NCI-H1105 treated with DMSO at 0.1 percent for 48 hours (cell line): ENCODE data around the gene CMTM5.
"Not testable (repeated sequence)": the region's sequence is repeated elsewhere in the genome, so short reads cannot be mapped to it uniquely, and the experiment has no call there.

ENCODE experiments used
- DNase-seq: peaks from one replicate; lab custom pipeline; 2025; lab: John Stamatoyannopoulos, UW

The CMTM5 gene

DNA sequence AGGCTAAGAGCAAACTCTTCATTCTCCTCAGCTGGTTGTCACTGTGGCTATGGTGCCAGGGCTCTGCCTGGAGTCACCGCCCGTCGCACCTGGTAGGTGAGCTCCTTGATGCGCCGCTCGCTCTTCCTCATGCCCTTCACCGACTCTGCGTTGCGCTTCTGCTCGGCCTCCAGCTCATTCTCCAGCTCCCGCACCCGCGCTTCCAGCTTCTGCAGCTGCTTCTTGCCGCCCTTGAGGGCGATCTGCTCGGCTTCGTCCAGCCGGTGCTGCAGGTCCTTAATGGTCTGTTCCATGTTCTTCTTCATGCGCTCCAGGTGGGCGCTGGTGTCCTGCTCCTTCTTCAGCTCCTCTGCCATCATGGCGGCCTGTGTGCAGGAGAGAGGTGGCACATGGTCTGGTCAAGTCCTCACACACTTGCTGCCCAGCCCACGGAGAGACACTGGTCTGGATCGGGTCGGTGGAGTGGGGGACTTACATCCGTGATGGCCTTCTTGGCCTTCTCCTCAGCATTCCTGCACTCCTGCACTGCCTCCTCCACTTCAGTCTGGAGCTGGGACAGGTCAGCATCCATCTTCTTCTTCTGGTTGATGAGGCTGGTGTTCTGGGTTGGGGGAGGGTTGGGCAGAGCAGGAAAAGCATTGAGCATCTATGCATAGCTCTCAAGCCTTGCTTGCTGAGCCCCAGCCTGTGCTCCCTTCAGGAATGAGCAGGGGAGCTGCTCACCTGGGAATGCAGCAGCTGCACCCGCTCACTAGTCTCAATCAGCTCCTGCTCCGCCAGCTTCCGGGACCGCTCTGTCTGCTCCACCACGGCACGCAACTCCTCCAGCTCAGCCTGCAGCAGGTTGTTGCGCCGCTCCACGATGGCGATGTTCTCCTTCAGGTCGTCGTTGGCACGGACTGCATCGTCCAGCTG, 38.3 kb downstream of the CMTM5 start:
- no peak for DNase-seq

DNA sequence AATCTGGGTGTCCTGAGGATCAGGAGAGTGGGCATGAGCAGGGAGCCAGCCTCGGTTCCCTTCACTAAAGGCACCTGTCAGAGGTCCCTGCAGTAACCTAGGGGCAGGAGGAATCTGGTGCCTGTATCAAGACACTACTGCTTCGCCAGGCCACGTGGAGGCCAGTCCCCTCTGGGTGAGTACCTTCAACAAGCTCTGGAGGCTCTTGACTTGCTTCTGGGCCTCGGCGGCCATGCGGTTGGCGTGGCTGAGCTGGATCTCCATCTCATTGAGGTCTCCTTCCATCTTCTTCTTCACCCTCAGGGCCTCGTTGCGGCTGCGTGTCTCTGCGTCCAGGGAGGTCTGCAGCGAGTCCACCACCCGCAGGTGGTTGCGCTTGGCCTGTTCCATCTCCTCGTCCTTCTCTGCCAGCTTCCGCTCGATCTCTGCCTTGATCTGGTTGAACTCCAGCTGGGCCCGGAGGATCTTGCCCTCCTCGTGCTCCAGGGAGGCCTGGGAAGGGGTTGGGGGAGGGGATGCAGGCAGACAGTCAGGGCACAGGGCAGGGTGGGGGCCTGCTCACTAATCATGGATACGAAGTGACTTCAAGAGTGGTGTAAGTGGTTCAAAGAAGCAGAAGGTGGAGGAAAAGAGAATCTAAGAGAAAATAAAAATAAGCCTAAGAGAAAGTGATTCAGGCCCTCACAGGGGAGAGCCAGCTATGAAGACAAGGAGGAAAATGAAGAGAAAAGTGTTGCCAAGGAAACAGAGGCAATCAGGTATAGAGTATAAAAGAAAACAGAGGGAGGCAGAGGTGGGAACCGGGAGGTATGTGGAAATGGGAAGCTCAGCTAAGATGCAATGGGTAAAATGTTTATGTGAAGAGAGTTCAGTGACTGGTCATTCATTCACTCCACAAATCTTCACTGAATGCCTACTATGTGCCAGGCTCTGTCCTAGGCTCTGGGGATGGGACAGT, 39.3 kb downstream of the CMTM5 start:
- no peak for DNase-seq

DNA sequence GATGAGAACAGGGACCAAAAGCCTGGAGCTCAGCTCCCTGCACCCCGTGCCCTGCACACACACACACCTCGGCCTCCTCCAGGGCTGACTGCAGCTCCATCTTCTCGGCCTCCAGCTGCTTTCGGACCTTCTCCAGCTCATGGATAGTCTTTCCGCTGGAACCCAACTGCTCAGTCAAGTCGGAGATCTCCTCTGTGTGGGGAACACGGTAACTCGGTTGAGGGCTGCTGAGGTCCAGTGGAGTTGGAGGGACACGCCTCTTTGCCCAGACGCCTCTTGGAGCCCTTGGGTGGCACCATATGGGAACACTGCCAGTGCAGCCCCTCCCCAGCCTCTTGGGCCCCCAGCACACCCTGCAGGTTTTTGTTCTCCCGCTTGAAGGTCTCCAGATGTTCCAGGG, 40.0 kb downstream of the CMTM5 start:
- no peak for DNase-seq

DNA sequence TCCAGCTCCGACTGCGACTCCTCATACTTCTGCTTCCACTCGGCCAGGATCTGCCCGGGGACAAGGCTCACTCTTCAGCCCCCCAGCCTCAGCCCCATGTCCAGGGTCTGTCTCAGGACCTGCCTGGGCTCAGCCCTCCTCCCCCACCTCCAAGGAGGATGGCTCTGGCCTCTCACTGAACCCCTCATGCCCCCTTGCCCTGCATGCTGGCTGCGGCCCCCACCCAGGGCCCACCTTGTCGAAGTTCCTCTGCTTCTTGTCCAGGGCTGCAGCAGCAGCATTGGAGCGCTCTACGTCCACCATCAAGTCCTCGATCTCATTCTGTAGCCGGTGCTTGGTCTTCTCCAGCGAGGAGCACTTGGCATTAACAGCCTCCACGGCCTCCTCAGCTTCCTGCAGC, 40.4 kb downstream of the CMTM5 start:
- not testable (repeated sequence) for DNase-seq

DNA sequence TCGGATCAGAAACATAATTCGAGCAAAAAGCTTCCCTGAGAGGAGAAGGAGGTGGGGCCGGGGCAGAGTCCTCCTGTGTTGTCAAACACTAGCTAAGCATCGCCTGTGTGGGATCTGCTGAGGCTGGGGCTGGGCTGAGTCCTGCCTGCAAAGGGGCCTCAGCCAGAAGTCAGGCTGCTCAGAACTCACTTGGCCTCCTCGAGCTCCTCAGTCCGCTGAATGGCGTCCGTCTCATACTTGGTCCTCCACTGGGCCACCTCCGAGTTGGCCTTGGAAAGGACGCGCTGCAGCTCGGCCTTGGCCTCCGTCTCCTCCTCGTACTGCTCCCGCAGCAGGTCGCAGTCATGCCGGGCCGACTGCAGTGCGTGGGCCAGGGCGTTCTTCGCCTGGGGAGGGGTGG, 41.2 kb downstream of the CMTM5 start:
- DNase-seq = no peak

DNA sequence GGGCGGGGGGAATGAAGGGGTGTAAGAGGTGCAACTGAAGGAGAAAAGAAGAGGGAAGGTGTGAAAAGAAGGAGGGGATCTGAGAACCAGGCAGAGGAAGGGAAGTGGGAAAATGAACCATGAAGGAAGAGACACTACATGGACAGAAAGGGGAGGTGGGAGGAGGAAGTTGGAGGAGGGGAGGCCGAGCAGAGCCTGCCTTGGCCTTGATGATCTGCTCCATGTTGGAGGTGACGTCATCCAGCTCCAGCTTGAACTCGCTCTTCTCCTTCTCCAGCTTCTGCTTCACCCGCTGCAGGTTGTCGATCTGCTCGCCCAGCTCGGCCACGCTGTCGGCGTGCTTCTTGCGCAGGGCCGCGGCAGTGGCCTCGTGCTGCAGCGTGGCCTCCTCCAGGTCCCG, 42.8 kb downstream of the CMTM5 start:
- DNase-seq = not testable (repeated sequence)

DNA sequence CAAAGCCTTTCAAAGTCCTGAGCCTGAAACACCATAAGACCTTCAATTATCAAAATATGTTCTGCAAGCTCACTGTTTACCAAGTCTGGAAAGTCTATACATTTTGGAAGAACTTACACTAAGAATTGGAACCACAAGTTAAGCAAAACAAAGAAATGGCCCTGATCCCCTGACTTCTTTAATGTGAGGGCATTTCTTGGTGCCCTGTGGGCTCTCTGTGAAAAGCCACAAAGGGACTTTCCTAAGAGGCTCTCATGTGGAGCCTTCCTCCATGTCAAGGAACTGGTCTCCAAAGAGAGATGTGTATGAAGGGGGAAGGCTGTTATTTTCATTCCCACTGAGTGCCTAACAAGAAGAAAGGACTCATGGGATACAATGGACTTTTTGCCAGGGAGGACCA, 44.7 kb downstream of the CMTM5 start:
- DNase-seq = no peak

DNA sequence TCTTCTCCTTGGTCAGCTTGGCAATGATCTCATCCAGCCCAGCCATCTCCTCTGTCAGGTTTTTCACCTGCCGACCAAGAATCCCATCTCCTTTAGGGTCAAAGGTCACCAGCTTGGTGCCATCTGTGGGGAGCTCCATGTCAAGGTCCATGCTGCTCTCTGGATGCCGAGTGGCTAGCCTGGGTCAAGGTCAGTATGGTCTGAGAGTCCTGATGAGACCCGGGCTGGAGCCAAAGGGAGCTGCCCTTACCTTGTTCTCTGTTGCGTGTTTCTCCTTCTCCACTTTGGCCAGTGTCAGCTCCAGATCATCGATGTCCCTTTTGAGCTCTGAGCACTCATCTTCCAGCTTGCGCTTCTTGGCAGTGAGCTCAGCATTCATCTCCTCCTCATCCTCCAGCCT, 46.8 kb downstream of the CMTM5 start:
- no peak for DNase-seq

DNA sequence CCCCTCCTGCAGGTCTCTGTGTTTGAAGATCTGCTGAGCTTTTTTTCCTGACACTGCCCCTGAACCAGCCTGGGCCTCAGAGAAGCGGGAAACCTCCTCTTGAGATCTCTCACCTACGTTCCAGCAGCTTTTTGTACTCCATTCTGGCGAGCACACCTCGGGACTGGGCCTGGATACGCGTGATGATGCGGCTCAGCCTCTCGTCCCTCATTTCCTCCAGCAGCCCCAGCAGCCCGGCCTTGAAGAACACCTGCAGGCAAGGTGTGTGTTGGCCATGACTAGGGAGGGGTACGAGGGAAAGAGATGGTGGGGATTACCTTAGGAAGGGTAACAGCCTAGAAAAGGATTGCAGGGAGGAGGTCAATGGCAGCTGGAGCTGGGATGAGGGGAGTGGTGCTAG, 48.3 kb downstream of the CMTM5 start:
- DNase-seq = no peak

DNA sequence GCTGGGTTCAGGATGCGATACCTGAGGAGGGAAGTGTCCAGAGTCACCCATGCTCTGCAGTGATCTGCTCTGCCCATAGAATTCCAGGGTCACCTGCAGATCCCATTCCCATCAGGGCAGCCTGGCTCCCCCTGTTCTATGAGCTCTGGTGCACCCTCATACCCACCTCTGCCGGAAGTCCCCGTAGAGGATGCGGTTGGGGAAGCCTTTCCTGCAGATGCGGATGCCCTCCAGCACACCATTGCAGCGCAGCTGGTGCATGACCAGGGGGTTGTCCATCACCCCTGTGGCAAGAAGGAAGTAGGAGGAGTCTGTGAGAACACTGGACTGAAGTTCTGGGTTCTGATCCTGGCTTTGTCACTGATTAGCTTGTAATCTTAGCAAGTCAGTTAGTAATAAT, 49.0 kb downstream of the CMTM5 start:
- DNase-seq = not testable (repeated sequence)

DNA sequence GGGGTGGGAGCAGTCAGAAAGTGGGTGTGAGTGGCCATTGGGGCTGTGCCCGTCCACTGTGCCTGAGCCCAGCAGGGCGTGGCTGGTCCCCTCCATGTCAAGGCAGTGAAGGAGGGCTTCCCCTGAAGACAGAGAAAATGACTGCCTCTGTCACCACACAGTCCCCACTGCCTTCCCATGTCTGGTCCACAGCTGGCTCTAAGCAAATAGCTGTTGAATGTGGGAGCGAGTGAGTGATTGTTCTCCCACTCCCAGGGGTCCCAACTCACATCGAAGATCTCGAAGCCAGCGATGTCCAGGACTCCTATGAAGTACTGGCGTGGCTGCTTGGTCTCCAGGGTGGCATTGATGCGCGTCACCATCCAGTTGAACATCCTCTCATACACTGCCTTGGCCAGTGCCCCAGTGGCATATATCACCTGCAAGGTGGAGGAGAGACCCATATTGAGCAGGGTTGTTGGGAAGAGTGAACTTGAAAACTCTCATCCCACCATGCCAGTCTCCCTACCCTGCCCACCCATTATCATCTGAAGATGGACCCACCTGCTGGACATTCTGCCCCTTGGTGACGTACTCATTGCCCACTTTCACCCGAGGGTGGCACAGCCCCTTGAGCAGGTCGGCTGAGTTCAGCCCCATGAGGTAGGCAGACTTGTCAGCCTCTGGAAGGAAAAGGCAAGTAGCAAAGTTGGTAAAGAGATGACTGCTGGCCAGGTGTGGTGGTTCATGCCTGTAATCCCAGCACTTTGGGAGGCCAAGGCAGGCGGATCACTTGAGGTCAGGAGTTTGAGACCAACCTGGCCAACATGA, 52.0 kb downstream of the CMTM5 start:
- DNase-seq = no peak
